ENCODE results near the gene ACP4.

Gene ACP4

DNA sequence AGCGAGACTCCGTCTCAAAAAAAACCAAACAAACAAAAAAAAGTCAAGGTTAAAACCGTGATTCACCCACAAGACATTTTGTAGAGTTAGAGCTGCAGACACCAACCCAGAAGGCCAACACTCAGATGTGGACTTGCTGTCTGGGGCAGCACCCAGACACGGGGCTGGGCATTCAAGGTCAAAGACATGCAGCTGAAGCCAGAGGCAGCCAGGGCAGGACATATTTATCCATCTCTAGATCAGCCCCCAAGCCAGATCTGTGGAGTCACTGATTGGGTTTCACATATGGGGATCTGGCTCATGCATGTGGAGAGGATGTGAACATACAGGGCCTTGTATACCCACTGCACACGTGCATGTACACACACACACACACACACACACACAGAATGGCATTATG, 39.6 kb downstream of the ACP4 start:
- POLR2A ChIA-PET (ENCODE audit: low non-redundant PET), result no interaction called here
- DNase-seq (ENCODE audit: low spot score), result no peak
- TF ChIP-seq, protein P1, sequence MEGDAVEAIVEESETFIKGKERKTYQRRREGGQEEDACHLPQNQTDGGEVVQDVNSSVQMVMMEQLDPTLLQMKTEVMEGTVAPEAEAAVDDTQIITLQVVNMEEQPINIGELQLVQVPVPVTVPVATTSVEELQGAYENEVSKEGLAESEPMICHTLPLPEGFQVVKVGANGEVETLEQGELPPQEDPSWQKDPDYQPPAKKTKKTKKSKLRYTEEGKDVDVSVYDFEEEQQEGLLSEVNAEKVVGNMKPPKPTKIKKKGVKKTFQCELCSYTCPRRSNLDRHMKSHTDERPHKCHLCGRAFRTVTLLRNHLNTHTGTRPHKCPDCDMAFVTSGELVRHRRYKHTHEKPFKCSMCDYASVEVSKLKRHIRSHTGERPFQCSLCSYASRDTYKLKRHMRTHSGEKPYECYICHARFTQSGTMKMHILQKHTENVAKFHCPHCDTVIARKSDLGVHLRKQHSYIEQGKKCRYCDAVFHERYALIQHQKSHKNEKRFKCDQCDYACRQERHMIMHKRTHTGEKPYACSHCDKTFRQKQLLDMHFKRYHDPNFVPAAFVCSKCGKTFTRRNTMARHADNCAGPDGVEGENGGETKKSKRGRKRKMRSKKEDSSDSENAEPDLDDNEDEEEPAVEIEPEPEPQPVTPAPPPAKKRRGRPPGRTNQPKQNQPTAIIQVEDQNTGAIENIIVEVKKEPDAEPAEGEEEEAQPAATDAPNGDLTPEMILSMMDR (conservative IDR thresholded peaks at IDR 0.05; ENCODE audit: low read depth), result no peak
- no peak overlapping the region for H3K27ac ChIP-seq
- CTCF ChIA-PET, result no interaction called here

GRCh38 chr19:50830266-50831025, 40.2 kb downstream of the ACP4 start:
- POLR2A ChIA-PET (ENCODE audit: low non-redundant PET), result no interaction called here
- no peak overlapping the region for H3K27ac ChIP-seq

GRCh38 chr19:50831026-50831396, 40.8 kb downstream of the ACP4 start:
- DNase-seq (ENCODE audit: low spot score), result no peak
- POLR2A ChIA-PET (ENCODE audit: low non-redundant PET), result no interaction called here
- H3K27ac ChIP-seq, result no peak overlapping the region
- CTCF ChIA-PET, result no interaction called here
- TF ChIP-seq, protein P1 (conservative IDR thresholded peaks at IDR 0.05; ENCODE audit: low read depth), result no peak

More at GRCh38 chr19:50830266-50831025, 40.2 kb downstream of the ACP4 start:
- TF ChIP-seq, protein P1 (conservative IDR thresholded peaks at IDR 0.05; ENCODE audit: low read depth), result no peak
- DNase-seq (ENCODE audit: low spot score), result no peak
- CTCF ChIA-PET, result interaction anchor here (0.7 kb wide), 1 partner anchor 454 kb away, joined by 3 read pairs; no protein-coding TSS in a partner anchor

DNA sequence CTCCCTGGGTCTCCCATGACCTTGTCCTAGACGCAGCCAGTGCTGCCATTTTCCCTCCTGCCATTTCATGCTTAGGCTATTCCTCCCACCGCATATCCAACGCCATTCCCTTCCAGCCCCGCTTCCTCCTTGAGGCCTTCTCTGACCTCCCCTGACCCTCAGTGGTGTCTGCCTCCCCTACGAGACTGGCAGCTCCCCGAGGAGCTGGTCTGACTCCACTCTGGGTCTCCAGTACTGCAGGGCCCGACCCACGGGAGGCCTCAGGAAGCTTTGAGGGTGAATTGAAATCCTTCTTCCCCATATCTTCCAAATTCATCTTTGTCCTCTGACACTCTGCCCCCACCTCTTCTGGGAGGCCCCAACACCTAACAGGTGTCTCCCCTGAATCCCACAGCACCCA, 42.5 kb downstream of the ACP4 start:
- DNase-seq (ENCODE audit: low spot score), result no peak
- POLR2A ChIA-PET (ENCODE audit: low non-redundant PET), result no interaction called here

GRCh38 chr19:50833117-50833801, 43.0 kb downstream of the ACP4 start, which contains the start of gene KLK15:
KLK15 (minus strand) TSS chr19:50833574; CDS start chr19:50831492, 2,082 bp downstream.
- POLR2A ChIA-PET (ENCODE audit: low non-redundant PET), result no interaction called here
- no peak within 1 kb of the TSS for H3K27ac ChIP-seq
- TF ChIP-seq, protein P1 (conservative IDR thresholded peaks at IDR 0.05; ENCODE audit: low read depth), result no peak
- CTCF ChIA-PET, result no interaction called here
- DNase-seq (ENCODE audit: low spot score), result no peak

More for the DNA sequence above, 42.5 kb downstream of the ACP4 start:
- H3K27ac ChIP-seq, result no peak overlapping the region
- TF ChIP-seq, protein P1 (conservative IDR thresholded peaks at IDR 0.05; ENCODE audit: low read depth), result no peak
- CTCF ChIA-PET, result no interaction called here

DNA sequence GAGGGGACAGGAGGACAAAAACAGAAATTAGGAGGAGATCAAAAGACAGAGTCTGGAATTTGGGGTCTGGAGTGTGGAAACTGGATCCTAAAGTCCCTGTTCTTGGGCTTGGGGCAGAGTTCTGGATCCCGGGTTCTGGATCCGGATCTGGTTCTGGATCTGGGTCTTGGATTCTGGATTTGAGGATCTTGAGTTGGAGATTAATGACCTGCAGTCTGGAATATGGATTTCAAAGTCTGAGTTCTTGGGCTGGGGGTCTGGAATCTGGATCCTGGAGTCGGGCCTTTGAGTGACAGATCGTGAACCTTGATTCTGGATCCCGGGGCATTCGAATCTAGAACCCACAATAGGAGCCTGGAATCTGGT, 43.6 kb downstream of the ACP4 start:
- ChIA-PET POLR2A (ENCODE audit: low non-redundant PET) (no interaction called here), CTCF (no interaction called here)
- DNase-seq (ENCODE audit: low spot score), result no peak
- TF ChIP-seq, protein P1 (conservative IDR thresholded peaks at IDR 0.05; ENCODE audit: low read depth), result no peak
- H3K27ac ChIP-seq, result no peak overlapping the region

All from RWPE1 (cell line).